GM06990 (cell line): ENCODE data around the gene ARHGEF12.

Experiments used
- DNase-seq: peaks from one replicate; pipeline ENCODE4 v3.0.0-alpha.2; 2011; ENCODE audit not compliant: insufficient read length; ENCODE audit errors: extremely low read depth
- H3K27me3 ChIP-seq: replicated peaks from 2 replicates; pipeline ENCODE4 v1.6.0; 2011; ENCODE audit warnings: low read length; ENCODE audit not compliant: control insufficient read depth, insufficient read depth
- H3K36me3 ChIP-seq: 2 replicates; pipeline ENCODE4 v1.5.1; 2011; ENCODE audit warnings: low read length; ENCODE audit not compliant: control insufficient read depth, insufficient read depth
- H3K4me3 ChIP-seq: replicated peaks from 2 replicates; pipeline ENCODE4 v1.5.1; 2011; ENCODE audit warnings: low read depth, mild to moderate bottlenecking, control low read depth, low read length
- TF ChIP-seq, protein P1 (sequence below): IDR thresholded peaks from 2 replicates; pipeline ENCODE4 v1.5.1; 2011; ENCODE audit warnings: low read length, control low read depth, mild to moderate bottlenecking, inconsistent platforms; ENCODE audit not compliant: insufficient read depth, poor library complexity, severe bottlenecking

Gene ARHGEF12

DNA sequence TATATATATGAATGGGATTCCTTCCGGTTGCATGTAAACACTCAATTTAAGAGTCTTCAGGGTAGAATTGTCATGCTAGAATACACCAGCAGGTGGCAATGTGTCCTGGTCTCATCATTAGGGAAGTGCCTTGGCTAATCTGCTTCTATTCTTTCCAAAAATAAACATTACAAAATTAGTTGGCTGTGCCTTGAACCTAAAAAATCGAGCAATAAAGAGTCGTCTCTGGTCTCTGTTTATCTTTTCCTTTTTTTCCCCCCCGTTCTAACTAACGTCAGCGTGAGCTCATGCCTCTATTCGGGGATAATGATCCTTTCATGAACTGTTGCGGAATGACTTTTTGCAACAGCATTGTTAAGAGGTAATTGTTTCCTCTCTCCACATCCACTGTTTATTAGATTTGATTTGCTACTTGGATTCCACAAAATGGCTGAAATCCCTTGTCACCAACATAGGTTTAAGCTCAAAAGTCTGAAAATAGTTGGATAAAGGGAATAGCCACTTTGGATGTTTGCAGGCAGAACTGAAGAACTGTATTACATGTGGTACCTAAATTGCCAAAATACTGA lies 1.2 kb upstream of the ARHGEF12 start:
- no peaks in the 10 kb centered on the region for H3K27me3 ChIP-seq
- DNase-seq: peak; percentile 45
- peak overlapping the region; percentile 49 for H3K4me3 ChIP-seq

GRCh38 chr11:120335556-120335907 lies 681 bp upstream of the ARHGEF12 start:
- DNase-seq: no peak
- TF ChIP-seq, protein P1, sequence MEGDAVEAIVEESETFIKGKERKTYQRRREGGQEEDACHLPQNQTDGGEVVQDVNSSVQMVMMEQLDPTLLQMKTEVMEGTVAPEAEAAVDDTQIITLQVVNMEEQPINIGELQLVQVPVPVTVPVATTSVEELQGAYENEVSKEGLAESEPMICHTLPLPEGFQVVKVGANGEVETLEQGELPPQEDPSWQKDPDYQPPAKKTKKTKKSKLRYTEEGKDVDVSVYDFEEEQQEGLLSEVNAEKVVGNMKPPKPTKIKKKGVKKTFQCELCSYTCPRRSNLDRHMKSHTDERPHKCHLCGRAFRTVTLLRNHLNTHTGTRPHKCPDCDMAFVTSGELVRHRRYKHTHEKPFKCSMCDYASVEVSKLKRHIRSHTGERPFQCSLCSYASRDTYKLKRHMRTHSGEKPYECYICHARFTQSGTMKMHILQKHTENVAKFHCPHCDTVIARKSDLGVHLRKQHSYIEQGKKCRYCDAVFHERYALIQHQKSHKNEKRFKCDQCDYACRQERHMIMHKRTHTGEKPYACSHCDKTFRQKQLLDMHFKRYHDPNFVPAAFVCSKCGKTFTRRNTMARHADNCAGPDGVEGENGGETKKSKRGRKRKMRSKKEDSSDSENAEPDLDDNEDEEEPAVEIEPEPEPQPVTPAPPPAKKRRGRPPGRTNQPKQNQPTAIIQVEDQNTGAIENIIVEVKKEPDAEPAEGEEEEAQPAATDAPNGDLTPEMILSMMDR: no peak
- Histone ChIP-seq H3K4me3 (peak overlapping the region; percentile 91), H3K36me3 (no peaks in the 10 kb centered on the region), H3K27me3 (no peaks in the 10 kb centered on the region)

More for the DNA sequence above, 1.2 kb upstream of the ARHGEF12 start:
- no peaks in the 10 kb centered on the region for H3K36me3 ChIP-seq
- TF ChIP-seq, protein P1: peak; percentile 69

- TF ChIP-seq, protein P1: no peak
Measured at GRCh38 chr11:120336641-120337354, 585 bp downstream of the ARHGEF12 start.

DNA sequence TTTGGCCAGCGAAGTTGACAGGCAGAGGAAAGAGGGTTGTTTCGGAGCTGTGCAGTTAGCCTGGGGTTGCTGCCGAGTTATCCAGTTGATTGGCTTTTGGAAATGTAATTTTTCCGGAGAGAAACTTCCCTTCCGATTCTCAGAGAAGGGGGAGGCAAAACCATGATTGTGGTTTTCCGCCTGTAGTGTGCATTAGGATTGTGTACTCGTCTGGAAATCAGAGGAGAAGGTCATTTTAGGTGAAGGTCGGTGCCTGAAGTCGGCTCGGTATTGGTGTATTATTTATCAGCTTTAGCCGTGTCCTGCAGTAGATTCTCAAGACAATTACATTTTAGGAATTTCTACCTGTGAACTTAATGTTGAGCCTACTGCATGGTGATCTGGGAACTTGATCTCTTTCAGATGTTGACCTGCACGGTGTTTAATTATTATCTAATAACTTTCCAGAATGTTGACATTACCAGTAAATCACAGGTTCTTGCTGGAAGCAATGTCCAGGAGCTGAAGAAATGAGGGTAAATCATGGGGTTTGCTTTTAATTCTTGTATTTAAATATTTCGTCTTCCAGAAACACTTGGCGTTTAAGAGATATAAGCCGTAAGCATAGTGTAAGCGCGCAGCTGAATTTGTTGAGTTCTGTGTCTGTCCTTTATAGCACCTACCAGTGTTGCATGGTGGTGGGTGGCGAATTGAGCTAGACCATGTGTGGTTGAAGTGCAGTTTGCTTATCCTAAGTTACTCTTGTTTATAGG lies 1.3 kb downstream of the ARHGEF12 start:
- TF ChIP-seq, protein P1: no peak
- no peak for DNase-seq
- H3K27me3 ChIP-seq: no peaks in the 10 kb centered on the region
- no peaks in the 10 kb centered on the region for H3K36me3 ChIP-seq
- peak overlapping the region; percentile 91 for H3K4me3 ChIP-seq

More at GRCh38 chr11:120336641-120337354, 585 bp downstream of the ARHGEF12 start:
- Histone ChIP-seq H3K27me3 (no peaks in the 10 kb centered on the region), H3K4me3 (peak overlapping the region; percentile 91), H3K36me3 (no peaks in the 10 kb centered on the region)
- DNase-seq: peak; percentile 29

GRCh38 chr11:120338107-120338933 lies 2.1 kb downstream of the ARHGEF12 start:
- H3K36me3 ChIP-seq: no peaks in the 10 kb centered on the region
- TF ChIP-seq, protein P1: no peak
- no peaks in the 10 kb centered on the region for H3K27me3 ChIP-seq
- H3K4me3 ChIP-seq: peak overlapping the region; percentile 91
- DNase-seq: no peak
